SH-SY5Y (cell line): ENCODE measurements around the gene MTR.

ENCODE experiments used
- GATA2 ChIP-seq: IDR thresholded peaks from 2 replicates; pipeline ENCODE4 v1.6.1; 2011; ENCODE audit warnings: mild to moderate bottlenecking, low read depth, low read length
- GATA3 ChIP-seq: IDR thresholded peaks from 2 replicates; pipeline ENCODE4 v1.6.1; 2011; ENCODE audit warnings: low read depth, mild to moderate bottlenecking, low read length, moderate library complexity

DNA sequence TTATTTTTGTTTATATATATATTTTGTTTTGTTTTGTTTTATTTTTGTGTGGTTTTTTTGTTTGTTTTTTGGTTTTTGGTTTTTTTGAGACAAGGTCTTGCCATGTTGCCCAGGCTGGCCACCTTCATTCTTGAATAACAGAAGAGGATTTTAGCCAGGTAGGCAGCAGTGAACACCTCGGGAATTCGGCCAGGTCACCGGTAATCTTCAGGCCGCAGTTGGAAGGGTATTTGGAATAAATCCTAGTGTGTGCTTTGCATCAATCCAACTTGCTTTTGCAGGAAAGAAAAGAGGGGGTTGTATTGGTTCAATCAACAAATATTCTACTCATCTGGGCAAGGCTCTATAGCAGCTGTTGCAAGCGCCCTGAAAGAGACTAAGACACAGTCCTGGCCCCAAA is 155.3 kb downstream of the MTR start:
- TF ChIP-seq GATA3 = no peak
- no peak for TF ChIP-seq GATA2
